HG02981 (cell line): Measurements from ENCODE around the gene SPPL3.
A peak's percentile ranks its signal among the peaks of the same experiment; 100 is the strongest.
"Not testable (repeated sequence)": the region's sequence is repeated elsewhere in the genome, so short reads cannot be mapped to it uniquely, and the experiment has no call there.

Experiments used
- ATAC-seq: cut with Tn5 transposase; IDR thresholded peaks from one replicate; pipeline ENCODE4 v1.9.1; 2021; ENCODE audit warnings: mild to moderate bottlenecking, moderate library complexity; ENCODE audit not compliant: unreplicated experiment

The SPPL3 gene

GRCh38 chr12:120921637-120922036 lies 17.5 kb upstream of the SPPL3 start:
- no peak for ATAC-seq

- ATAC-seq, result no peak
Observed at GRCh38 chr12:120920178-120920577, 16.0 kb upstream of the SPPL3 start.

GRCh38 chr12:120917748-120918147 lies 13.6 kb upstream of the SPPL3 start:
- no peak for ATAC-seq

GRCh38 chr12:120916561-120916960 lies 12.4 kb upstream of the SPPL3 start:
- ATAC-seq, result no peak

GRCh38 chr12:120914794-120915193 lies 10.6 kb upstream of the SPPL3 start:
- no peak for ATAC-seq

GRCh38 chr12:120909633-120910298 lies 5.6 kb upstream of the SPPL3 start:
- no peak for ATAC-seq

GRCh38 chr12:120905856-120906384 lies 1.8 kb upstream of the SPPL3 start:
- no peak for ATAC-seq

GRCh38 chr12:120903412-120904196 lies 554 bp downstream of the SPPL3 start:
- ATAC-seq, result peak; percentile 51

GRCh38 chr12:120902846-120903411 lies 1.2 kb downstream of the SPPL3 start:
- ATAC-seq, result no peak

GRCh38 chr12:120901818-120902217 lies 2.3 kb downstream of the SPPL3 start:
- no peak for ATAC-seq

- not testable (repeated sequence) for ATAC-seq
Observed at GRCh38 chr12:120901101-120901500, 3.1 kb downstream of the SPPL3 start.

- ATAC-seq, result no peak
Observed at GRCh38 chr12:120895532-120895931, 8.6 kb downstream of the SPPL3 start.

- ATAC-seq, result no peak
Observed at GRCh38 chr12:120892265-120892664, 11.9 kb downstream of the SPPL3 start.

GRCh38 chr12:120890963-120891362 lies 13.2 kb downstream of the SPPL3 start:
- no peak for ATAC-seq

GRCh38 chr12:120887253-120888043 lies 16.7 kb downstream of the SPPL3 start:
- no peak for ATAC-seq

GRCh38 chr12:120886199-120887018 lies 17.7 kb downstream of the SPPL3 start:
- ATAC-seq, result peak; percentile 85

- no peak for ATAC-seq
Observed at GRCh38 chr12:120885521-120885920, 18.6 kb downstream of the SPPL3 start.

- ATAC-seq, result no peak
Observed at GRCh38 chr12:120884644-120885043, 19.5 kb downstream of the SPPL3 start.

- no peak for ATAC-seq
Observed at GRCh38 chr12:120882055-120882555, 22.1 kb downstream of the SPPL3 start.

GRCh38 chr12:120879718-120880300 lies 24.3 kb downstream of the SPPL3 start:
- no peak for ATAC-seq
